Karpas-422 (cell line): ENCODE data around the gene STX4. TPM values are rescaled to one million over a fixed set of nuclear protein-coding genes. Genes with fewer than 3 reads are reported as not detected.

Experiments used
- DNase-seq: peaks from one replicate; pipeline ENCODE4 v3.0.0-alpha.2; 2015
- H2AFZ ChIP-seq: fragments of 200-600 bp; sonication (generic); 2 replicates; pipeline ENCODE4 v1.6.1; 2014; ENCODE audit warnings: antibody characterized with exemption, low read length, mixed read lengths
- H3K27ac ChIP-seq: fragments of 200-600 bp; sonication (generic); 2 replicates; pipeline ENCODE4 v1.5.1; 2014; ENCODE audit warnings: mild to moderate bottlenecking, low read length, moderate library complexity
- H3K27me3 ChIP-seq: fragments of 200-600 bp; sonication (generic); 2 replicates; pipeline ENCODE4 v1.6.1; 2014; ENCODE audit warnings: low read length, mixed read lengths
- H3K36me3 ChIP-seq: fragments of 200-600 bp; sonication (generic); 2 replicates; pipeline ENCODE4 v1.6.1; 2014; ENCODE audit warnings: low read length, mixed read lengths; ENCODE audit not compliant: insufficient read depth
- H3K4me1 ChIP-seq: fragments of 200-600 bp; sonication (generic); 2 replicates; pipeline ENCODE4 v1.6.1; 2014; ENCODE audit warnings: mild to moderate bottlenecking, low read length, mixed read lengths
- H3K4me2 ChIP-seq: fragments of 200-600 bp; sonication (generic); 2 replicates; pipeline ENCODE4 v1.6.1; 2014; ENCODE audit warnings: low read length, low read depth, mild to moderate bottlenecking; ENCODE audit not compliant: poor library complexity, severe bottlenecking
- H3K4me3 ChIP-seq: fragments of 200-600 bp; sonication (generic); 2 replicates; pipeline ENCODE4 v1.5.1; 2014; ENCODE audit warnings: mild to moderate bottlenecking, antibody characterized with exemption, low read length, mixed read lengths
- H3K79me2 ChIP-seq: fragments of 200-600 bp; sonication (generic); 2 replicates; pipeline ENCODE4 v1.6.1; 2014; ENCODE audit warnings: mild to moderate bottlenecking, low read length, mixed read lengths
- H3K9ac ChIP-seq: fragments of 200-600 bp; sonication (generic); 2 replicates; pipeline ENCODE4 v1.6.0; 2014; ENCODE audit warnings: low read length
- H3K9me2 ChIP-seq: fragments of 200-600 bp; sonication (generic), shearing (Covaris generic); replicated peaks from 2 replicates; pipeline ENCODE4 v1.6.0; 2014; ENCODE audit warnings: mild to moderate bottlenecking, low read length, moderate library complexity; ENCODE audit not compliant: insufficient read depth
- H3K9me3 ChIP-seq: fragments of 300-700, 200-600 bp; sonication (generic); 2 replicates; pipeline ENCODE4 v1.6.1; 2014; ENCODE audit warnings: low read length, mixed read lengths
- H4K20me1 ChIP-seq: fragments of 200-600 bp; sonication (generic); 2 replicates; pipeline ENCODE4 v1.6.1; 2014; ENCODE audit warnings: mild to moderate bottlenecking, antibody characterized with exemption, low read length, low read depth; ENCODE audit not compliant: insufficient read depth
- total RNA-seq: library from RNA; depleted of rRNA; stranded (reverse); fragments of >200 nt; shearing (Covaris generic); gene quantifications from 2 replicates; pipeline ENCODE4 v1.2.3, GENCODE V29; 2014; ENCODE audit warnings: low replicate concordance

STX4 gene
- total RNA-seq, 1 experiment from 2014 or later = 16.7 TPM

- no peak overlapping the region for H3K27ac ChIP-seq
- H4K20me1 ChIP-seq = no peaks in the 10 kb centered on the region
- H2AFZ ChIP-seq = no peak overlapping the region
- no peaks in the 10 kb centered on the region for H3K9me2 ChIP-seq
- no peak overlapping the region for H3K4me2 ChIP-seq
- H3K27me3 ChIP-seq = no peaks in the 10 kb centered on the region
- H3K9ac ChIP-seq = no peak overlapping the region
- DNase-seq = no peak
- H3K36me3 ChIP-seq = no peaks in the 10 kb centered on the region
- no peak overlapping the region for H3K4me3 ChIP-seq
- H3K4me1 ChIP-seq = no peaks in the 10 kb centered on the region
- H3K9me3 ChIP-seq = no peaks in the 10 kb centered on the region
- H3K79me2 ChIP-seq = no peaks in the 10 kb centered on the region
Observed at GRCh38 chr16:31023252-31023602, 10.1 kb upstream of the STX4 start.

DNA sequence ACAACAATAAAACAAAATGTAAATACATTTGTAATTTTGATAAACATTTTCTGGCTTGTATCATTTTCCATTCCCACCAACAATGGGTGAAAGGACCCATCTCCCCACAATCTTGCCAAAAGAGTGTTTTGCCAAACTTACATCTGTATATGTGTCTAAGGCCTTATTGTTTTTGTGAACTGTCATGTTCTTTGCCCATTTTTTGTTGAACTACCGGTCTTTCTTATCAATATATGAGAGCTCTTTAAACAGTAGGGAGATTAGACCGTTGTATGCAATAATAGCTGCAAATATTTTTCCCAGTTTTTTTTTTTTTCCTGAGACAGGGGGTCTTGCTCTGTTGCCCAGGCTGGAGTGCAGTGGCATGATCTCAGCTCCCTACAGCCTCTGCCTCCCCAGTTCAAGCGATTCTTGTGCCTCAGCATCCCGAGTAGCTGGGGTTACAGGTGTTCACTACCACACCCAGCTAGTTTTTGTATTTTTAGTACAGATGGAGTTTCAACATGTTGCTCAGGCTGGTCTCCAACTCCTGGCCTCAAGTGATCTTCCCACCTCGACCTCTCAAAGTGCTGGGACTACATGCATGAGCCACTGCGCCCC, 9.6 kb upstream of the STX4 start:
- Histone ChIP-seq H3K4me2 (no peak overlapping the region), H4K20me1 (no peaks in the 10 kb centered on the region), H3K27ac (no peak overlapping the region), H3K36me3 (no peaks in the 10 kb centered on the region), H2AFZ (no peak overlapping the region), H3K9me3 (no peaks in the 10 kb centered on the region), H3K9me2 (no peaks in the 10 kb centered on the region), H3K4me3 (no peak overlapping the region), H3K79me2 (no peaks in the 10 kb centered on the region), H3K9ac (no peak overlapping the region), H3K27me3 (no peaks in the 10 kb centered on the region), H3K4me1 (no peaks in the 10 kb centered on the region)
- no peak for DNase-seq

DNA sequence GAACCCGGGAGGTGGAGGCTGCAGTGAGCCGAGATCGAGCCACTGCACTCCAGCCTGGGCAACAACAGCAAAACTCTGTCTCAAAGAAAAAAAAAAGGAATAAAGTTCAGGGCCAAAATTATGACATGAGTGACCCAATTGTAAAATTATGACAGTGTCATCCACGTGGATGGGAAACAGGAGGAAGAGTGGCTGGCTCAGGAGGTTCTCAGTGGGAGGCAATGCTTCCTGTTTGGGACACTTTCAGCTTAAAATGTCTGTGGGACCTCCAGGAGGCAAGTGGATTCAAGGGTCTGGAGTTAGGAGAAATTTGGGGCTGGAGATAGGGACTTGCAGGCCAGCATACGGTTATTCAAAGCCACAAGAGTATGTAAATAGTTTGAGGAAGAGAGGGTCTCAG, 8.0 kb upstream of the STX4 start:
- Histone ChIP-seq H3K36me3 (no peaks in the 10 kb centered on the region), H3K9me2 (no peaks in the 10 kb centered on the region), H3K9ac (no peak overlapping the region), H2AFZ (no peak overlapping the region), H3K4me3 (no peak overlapping the region), H3K4me1 (no peaks in the 10 kb centered on the region), H3K79me2 (no peaks in the 10 kb centered on the region), H3K27ac (no peak overlapping the region), H4K20me1 (no peaks in the 10 kb centered on the region), H3K27me3 (no peaks in the 10 kb centered on the region), H3K4me2 (no peak overlapping the region), H3K9me3 (no peaks in the 10 kb centered on the region)
- DNase-seq = no peak

GRCh38 chr16:31029272-31029671, 4.1 kb upstream of the STX4 start:
- Histone ChIP-seq H2AFZ (no peak overlapping the region), H3K9me3 (no peaks in the 10 kb centered on the region), H4K20me1 (no peaks in the 10 kb centered on the region), H3K27me3 (no peaks in the 10 kb centered on the region), H3K79me2 (peaks cover under 1% of the 10 kb centered on the region; the same call in 1 of the 2 replicates), H3K36me3 (no peaks in the 10 kb centered on the region), H3K27ac (no peak overlapping the region), H3K9me2 (no peaks in the 10 kb centered on the region), H3K4me1 (peaks cover 10% of the 10 kb centered on the region), H3K4me2 (no peak overlapping the region), H3K9ac (no peak overlapping the region), H3K4me3 (no peak overlapping the region)
- peak; percentile 37 for DNase-seq

GRCh38 chr16:31031276-31031675, 2.1 kb upstream of the STX4 start:
- Histone ChIP-seq H3K36me3 (no peaks in the 10 kb centered on the region), H3K27me3 (no peaks in the 10 kb centered on the region), H3K79me2 (peaks cover 4% of the 10 kb centered on the region; the same call in 1 of the 2 replicates), H3K9me3 (no peaks in the 10 kb centered on the region), H2AFZ (no peak overlapping the region), H3K4me3 (no peak overlapping the region), H3K27ac (no peak overlapping the region), H3K9me2 (no peaks in the 10 kb centered on the region), H3K4me2 (no peak overlapping the region), H3K4me1 (peaks cover 14% of the 10 kb centered on the region), H3K9ac (no peak overlapping the region), H4K20me1 (no peaks in the 10 kb centered on the region)
- DNase-seq = no peak

DNA sequence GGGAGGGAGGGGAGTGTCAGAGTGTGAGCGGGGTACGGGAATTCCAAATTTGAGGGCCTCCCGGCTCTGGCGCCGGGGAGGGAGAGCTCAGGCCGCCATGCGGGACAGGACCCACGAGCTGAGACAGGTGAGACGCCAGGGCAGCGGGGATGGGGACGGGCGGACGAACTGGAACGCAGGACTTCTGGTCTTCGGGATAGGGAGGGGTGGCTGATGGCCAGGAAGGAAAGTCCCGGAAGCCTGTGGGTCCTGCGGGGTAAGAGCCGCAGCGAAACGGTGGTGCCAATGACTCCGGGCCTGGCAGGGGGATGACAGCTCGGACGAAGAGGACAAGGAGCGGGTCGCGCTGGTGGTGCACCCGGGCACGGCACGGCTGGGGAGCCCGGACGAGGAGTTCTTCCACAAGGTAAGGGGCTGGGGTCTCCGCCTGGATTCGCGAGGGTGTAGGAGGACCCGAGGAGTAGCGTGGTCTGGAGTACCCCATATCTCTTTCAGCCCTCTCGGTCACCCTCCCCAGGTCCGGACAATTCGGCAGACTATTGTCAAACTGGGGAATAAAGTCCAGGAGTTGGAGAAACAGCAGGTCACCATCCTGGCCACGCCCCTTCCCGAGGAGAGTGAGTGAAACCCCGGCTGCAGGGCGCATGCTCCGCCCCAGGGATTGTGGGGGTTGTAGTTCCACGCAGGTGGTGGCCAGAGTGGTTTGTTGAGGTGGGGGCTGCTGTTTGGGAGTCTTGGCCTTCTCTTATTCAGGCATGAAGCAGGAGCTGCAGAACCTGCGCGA, 543 bp downstream of the STX4 start:
- Histone ChIP-seq H3K9me3 (no peaks in the 10 kb centered on the region), H3K27ac (no peak overlapping the region), H3K79me2 (peaks cover 4% of the 10 kb centered on the region; the same call in 1 of the 2 replicates), H3K4me1 (peaks cover 14% of the 10 kb centered on the region), H3K4me2 (peak overlapping the region; percentile 90), H3K36me3 (no peaks in the 10 kb centered on the region), H3K27me3 (no peaks in the 10 kb centered on the region), H4K20me1 (no peaks in the 10 kb centered on the region), H2AFZ (peak overlapping the region; percentile 93), H3K9me2 (no peaks in the 10 kb centered on the region), H3K4me3 (peak overlapping the region; percentile 91), H3K9ac (peak overlapping the region; percentile 80)
- DNase-seq = peak; percentile 91

- no peaks in the 10 kb centered on the region for H3K27me3 ChIP-seq
- no peaks in the 10 kb centered on the region for H3K9me2 ChIP-seq
- peaks cover 4% of the 10 kb centered on the region; the same call in 1 of the 2 replicates for H3K79me2 ChIP-seq
- H3K9ac ChIP-seq = no peak overlapping the region
- no peak overlapping the region for H3K4me2 ChIP-seq
- no peak overlapping the region for H3K4me3 ChIP-seq
- DNase-seq = no peak
- no peak overlapping the region for H2AFZ ChIP-seq
- H3K27ac ChIP-seq = no peak overlapping the region
- H3K36me3 ChIP-seq = no peaks in the 10 kb centered on the region
- no peaks in the 10 kb centered on the region for H3K9me3 ChIP-seq
- H4K20me1 ChIP-seq = no peaks in the 10 kb centered on the region
- peaks cover 14% of the 10 kb centered on the region for H3K4me1 ChIP-seq
Observed at GRCh38 chr16:31036691-31037090, 3.3 kb downstream of the STX4 start.

- Histone ChIP-seq H3K4me1 (peaks cover 5% of the 10 kb centered on the region), H3K9ac (no peak overlapping the region), H3K9me3 (no peaks in the 10 kb centered on the region), H3K36me3 (no peaks in the 10 kb centered on the region), H3K27ac (no peak overlapping the region), H2AFZ (no peak overlapping the region), H3K27me3 (no peaks in the 10 kb centered on the region), H3K4me3 (no peak overlapping the region), H4K20me1 (no peaks in the 10 kb centered on the region), H3K79me2 (peaks cover 4% of the 10 kb centered on the region; the same call in 1 of the 2 replicates), H3K9me2 (no peaks in the 10 kb centered on the region), H3K4me2 (no peak overlapping the region)
- DNase-seq = no peak
Observed at GRCh38 chr16:31038993-31039392, 5.6 kb downstream of the STX4 start.
